GM19324 (cell line): ENCODE results near the gene HLA-F.

Experiments used
- ATAC-seq: cut with Tn5 transposase; IDR thresholded peaks from one replicate; pipeline ENCODE4 v1.9.1; 2021; ENCODE audit warnings: mild to moderate bottlenecking, moderate library complexity; ENCODE audit not compliant: unreplicated experiment, low FRiP score

HLA-F gene

DNA sequence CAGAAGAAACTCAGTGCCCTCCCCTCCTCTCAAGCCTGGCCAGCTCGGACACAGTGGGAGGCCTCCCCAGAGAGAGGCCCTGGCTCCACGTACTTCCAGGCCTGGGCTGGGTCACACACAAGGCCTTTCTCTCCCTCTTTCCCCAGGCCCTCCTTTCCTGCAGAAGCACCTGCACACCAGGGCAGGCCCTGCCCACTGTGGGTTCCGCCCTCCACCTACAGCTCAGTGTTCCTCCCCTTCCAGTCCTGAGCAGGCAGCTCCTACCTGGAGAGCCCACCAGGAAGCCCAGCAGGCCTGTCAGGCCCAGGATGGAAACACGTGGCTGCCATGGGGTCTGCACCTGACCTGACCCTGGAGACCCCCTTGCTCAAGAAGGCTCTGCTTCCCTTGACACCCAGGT, 18.9 kb downstream of the HLA-F start:
- no peak for ATAC-seq

GRCh38 chr6:29743025-29743424, 19.8 kb downstream of the HLA-F start:
- ATAC-seq, result no peak

GRCh38 chr6:29743568-29743967, 20.3 kb downstream of the HLA-F start:
- no peak for ATAC-seq

- no peak for ATAC-seq
These were observed 20.9 kb downstream of the HLA-F start for GRCh38 chr6:29744131-29744530.

DNA sequence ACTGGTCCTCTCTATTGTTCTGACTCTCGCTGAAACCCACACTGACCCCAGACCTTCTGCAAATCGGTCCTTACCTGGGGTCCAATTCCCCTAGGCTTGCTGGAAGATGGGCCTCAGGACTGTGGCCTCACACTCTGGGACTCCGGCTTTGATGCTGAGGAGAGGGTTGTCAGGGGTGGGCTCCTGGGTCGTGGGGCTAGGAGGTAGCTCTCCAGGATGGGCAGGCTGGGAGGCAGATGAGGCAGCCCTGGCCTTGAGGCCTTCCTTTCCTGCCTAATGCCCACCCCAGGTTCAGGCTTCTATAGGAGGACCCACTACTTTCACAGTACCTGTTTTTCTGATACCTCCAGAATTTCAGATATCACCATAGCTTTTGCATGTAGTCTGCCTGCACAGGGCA, 21.4 kb downstream of the HLA-F start:
- ATAC-seq, result no peak

DNA sequence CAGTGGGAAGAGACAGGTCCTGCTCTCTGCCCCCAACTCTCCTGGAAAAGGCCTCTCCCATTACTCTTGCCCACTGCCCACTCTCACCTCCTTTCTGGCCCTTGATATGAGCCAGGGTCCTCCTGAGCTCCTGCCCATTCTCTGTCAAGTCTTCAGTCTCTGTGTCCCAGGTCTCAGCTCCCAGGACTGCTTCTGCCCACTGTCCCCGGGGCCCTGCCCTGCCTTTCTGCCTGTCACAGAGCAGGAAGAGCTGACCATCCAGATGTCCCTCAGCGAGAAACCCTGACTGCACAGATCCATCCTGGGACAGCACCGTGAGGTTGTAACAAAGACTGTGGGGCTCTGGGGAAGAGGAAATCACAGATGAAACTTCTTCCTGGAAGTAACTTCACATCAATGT, 22.2 kb downstream of the HLA-F start:
- no peak for ATAC-seq

- ATAC-seq, result no peak
These were observed 22.7 kb downstream of the HLA-F start for GRCh38 chr6:29745855-29746449.

DNA sequence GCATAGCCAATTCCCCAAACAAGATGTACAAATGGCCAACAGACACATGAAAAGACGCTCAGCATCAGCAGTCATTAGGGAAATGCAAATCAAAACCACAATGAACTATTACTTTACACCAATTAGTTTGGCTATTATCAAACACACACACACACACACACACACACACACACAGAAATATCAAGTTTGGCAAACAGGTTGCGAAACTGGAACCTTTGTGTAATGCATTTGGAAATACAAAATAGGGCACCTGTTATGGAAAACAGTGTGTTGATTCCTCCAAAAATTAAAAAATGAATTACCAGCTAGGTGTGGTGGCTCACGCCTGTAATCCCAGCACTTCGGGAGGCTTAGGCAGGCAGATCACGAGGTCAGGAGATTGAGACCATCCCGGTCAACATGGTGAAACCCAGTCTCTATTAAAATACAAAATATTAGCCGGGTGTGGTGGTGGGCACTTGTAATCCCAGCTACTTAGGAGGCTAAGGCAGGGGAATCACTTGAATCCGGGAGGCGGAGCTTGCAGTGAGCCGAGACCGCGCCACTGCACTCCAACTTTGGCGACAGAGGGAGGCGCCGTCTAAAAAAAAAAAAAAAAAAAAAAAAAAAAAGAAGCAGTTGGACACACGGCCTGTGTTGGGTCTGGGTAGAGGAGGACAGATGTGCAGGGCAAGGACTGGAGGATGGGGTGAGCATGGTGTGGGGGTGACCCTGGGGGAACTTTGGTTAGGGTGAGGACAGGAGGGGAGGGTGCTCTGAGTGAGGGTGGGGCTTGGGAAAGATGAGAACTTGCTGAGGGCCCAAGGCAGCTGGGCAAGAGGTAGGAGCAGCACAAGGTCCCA, 23.8 kb downstream of the HLA-F start:
- no peak for ATAC-seq

DNA sequence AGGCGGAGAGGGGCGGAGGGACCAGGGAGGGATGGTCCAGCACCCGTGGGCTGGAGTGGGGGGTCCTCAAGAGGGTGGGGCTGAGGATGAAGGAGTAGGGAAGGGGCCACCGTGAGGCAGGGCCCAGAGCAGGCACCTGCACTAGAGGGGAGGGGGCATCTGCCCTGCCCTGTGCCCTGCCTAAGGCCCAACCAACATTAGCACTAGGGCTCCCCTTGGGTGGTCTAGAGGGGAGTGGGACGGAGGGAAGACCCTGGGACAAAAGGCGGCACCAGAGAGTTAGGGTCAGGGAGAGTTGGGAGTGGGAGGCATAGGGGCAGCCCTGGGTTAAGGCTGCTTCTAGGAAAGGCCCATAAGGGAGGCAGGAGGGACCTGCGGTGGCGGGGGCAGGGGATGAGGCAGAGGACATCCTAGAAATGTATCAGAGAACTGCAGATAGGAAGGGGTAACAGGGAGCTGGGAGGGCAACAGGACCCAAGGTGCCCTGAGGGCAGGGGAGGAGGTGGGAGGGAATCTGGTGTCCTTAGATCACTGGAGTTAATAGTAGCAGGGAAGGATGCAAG, 24.5 kb downstream of the HLA-F start:
- no peak for ATAC-seq

- peak; percentile 74 for ATAC-seq
These were observed 25.4 kb downstream of the HLA-F start for GRCh38 chr6:29748391-29749307.

DNA sequence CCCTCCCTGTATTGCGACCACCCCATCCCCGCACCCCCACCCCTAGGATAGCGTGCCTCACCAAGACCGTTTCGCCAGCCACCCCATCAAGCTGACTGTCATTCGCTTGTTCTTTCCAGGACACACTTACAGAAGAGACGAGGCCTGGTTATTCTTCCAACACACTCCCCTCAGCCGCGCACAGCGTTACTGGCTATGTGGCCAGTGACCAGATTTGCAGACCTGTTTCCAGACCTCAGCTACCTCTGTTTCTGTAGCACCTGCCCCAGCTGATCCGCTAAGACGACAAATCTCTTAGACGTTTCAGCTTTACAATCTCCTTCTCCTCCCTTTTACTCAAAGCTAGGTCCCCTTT, 26.1 kb downstream of the HLA-F start:
- ATAC-seq, result peak; percentile 4

DNA sequence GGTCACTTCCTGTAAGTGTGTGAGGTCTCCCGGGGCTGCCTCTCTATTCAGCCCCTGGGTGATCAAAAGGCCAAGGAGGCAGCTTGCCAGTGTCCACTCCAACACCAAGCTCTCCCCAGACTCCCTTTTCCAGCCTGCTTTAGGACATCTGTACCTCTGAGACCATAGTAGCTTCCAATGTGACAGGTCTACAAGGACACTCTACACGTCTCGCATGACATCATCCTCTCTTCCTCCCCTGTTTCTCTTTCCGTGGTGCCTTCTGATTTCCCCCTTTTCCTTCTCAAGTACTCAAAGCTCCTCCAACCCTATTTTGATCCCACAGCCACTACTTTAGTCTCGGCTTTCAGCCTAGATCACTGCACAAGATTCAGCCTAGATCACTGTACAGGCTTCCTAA, 26.4 kb downstream of the HLA-F start:
- no peak for ATAC-seq

DNA sequence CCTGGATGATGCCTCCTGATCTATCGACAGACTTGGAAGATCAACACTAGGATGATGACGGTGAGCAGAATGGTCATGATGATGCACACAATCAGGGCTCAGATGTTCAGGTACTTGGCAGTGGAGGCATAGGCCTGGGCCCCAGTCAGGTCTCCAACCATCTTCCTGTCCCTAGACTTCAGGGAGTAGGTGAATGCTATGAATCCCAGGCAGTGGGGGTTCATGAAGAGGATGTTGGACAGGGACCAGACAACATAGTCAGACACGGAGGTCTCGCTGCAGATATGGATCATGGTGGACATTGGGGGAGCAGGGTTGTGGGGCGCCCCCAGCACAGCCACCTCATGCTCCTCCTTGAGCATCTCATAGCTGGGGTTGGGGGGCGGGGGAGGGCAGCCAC, 27.5 kb downstream of the HLA-F start:
- ATAC-seq, result no peak

DNA sequence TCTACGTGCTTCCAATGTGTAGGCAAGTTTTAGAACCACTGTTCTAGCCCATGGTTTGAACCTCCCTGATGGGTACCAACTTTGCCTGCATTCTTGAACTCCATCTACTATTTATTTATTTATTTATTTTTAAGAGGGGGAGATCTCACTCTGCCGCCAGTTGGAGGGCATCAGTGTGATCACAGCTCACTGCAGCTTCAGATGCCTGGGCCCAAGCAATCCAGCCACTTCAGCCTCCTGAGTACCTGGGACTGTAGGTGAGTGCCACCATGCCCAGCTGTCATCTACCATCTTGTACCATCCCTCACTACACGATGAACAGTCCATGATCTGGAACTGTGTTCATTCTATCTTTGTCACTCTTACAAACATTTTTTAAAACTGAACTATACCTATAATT, 28.2 kb downstream of the HLA-F start:
- ATAC-seq, result no peak

DNA sequence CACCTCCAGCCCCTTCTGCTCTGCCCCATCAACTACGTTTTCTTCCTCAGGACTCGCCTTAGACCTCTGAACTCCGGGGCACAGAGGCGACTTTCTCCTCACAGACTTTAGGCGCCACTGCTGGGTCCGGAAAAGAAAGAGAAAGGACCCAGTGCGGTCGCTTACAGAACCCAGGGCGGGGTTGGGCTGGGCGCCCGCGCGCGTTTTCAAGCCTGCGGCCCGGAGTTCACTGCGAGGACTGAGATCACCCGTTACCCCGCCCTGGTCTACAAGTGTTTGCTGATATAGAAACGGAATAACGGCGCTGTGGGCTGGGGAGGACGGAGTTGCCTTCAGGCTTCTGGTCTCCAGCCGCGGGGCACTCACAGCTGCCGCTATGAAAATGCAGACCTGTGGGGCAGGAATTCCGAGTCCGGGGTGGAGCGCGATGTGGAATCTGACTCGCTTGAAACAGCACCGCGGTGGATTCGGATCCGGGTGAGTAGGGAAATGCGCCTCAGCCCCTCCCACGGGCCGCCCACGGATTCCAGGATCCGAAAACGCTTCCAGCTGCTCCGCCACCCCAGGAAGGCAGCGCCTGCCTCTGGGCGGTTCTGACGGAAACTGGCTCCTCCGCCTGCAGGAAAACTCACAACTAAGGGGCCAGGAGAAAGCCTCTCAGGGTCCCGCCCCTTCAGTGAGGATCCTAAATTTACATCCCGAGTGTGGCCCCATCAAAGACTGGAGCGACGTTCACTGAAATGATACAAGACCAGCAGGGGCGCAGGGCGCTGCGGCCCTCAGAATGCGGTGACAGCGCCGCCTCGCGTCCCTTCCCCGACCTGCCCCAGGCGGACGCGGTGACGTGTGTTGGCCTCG, 29.4 kb downstream of the HLA-F start:
- ATAC-seq, result peak; percentile 47

- ATAC-seq, result no peak
These were observed 30.0 kb downstream of the HLA-F start for GRCh38 chr6:29753309-29753644.

- no peak for ATAC-seq
These were observed 32.1 kb downstream of the HLA-F start for GRCh38 chr6:29755295-29755871.

DNA sequence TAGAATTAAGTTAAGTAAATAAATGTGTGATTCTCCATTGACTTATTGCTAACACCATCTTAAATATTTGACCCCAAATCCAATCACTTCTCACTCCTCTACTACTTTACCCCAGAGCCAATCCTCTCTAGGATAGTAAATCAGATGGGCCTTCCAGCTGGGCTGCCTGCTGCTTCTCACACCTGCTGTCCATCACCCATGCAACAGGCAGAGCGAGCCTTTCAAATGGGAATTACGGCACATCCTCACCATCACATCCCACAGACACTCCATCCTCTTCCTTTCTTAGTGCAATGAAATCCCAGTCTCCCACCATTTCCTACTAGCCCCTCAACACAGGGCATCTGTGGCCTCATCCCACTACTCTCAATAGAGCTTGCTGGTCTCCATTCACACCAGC, 34.0 kb downstream of the HLA-F start:
- no peak for ATAC-seq

DNA sequence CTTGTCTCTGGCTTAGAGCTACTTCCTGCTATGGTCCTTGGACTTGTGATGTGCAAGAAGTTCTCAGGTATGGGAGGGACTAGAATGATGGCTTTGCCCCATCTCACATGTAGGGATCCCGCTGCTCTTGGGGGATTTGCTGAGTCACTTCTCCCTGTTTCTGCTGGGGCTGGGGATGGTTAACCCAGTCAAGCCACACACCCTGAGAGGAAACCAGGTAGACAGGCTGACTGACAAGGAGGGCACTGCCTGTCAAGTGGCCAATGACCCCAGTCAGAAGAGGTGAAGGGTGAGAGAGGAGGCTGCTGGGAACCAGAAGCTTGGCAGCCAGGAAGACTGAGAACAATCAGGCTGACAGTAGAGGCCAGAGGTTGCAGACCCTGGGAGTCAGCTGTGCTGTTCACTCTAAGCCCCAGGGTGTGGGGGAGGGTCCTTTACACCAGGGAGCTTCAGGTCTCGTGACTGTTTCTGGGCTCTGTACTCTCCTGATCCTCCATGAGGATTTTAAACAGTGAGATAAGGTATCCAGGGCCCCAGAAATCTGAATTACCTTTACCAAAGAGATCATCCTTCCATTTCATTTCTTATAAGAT, 34.6 kb downstream of the HLA-F start:
- no peak for ATAC-seq
